HG03521 (cell line): ENCODE results near the gene CCL5.
A peak's percentile ranks its signal among the peaks of the same experiment; 100 is the strongest.
"Not testable (repeated sequence)": the region's sequence is repeated elsewhere in the genome, so short reads cannot be mapped to it uniquely, and the experiment has no call there.

Experiments used
- ATAC-seq: cut with Tn5 transposase; IDR thresholded peaks from one replicate; pipeline ENCODE4 v1.9.1; 2021; ENCODE audit warnings: mild to moderate bottlenecking, moderate library complexity; ENCODE audit not compliant: unreplicated experiment

Gene CCL5

DNA sequence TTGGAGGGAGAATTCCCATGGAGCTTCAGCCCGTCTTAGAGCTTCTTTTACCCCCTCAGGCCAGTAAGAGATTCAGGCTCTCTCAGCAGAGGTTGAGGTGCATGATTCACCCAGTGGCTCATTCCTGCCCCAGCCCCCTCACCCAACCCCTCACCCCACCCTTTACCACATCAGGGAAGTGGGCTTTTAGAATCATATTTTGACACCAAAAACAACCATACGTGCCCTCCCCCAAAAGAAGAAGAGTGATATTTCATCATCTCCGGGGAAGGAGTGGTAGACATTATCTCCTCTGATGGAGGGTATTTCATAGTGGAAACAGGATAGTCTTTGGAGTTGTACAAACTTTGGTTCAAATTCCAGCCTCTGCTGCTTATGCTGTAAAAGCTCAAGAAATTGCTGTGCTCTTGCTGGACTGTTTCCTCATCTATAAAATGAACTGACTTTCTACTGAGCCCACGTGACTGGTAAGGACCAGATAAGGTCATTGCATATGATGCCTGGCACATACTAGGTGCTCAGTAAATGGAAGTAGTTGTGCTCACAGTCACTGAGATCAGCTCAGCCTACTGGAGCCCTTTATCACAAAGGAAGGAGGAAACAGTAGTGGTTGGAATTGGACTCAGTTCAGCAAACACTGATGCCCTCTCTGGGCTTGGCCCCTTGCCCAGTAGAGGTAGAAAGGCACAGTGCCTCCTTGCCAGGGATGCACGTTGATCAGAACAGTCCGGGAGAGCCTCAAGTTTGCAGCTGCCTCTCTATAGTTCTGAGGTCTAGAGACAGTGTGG lies 18.3 kb upstream of the CCL5 start:
- no peak for ATAC-seq

DNA sequence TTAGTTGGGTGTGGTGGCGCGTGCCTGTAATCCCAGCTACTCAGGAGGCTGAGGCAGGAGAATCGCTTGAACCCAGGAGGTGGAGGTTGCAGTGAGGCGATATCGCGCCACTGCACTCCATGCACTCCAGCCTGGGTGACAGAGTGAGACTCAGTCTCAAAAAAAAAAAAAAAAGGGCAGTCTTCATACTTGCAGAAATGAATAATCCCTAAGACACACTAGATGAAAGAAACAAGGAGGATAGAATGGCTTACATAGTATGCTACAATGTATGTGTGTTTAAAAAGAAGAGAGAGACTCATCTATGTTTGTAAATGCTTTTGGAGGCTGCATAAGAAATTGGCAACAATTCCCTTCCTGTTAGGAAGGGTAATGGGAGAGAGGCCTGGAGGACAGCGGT lies 17.6 kb upstream of the CCL5 start:
- ATAC-seq: not testable (repeated sequence)

DNA sequence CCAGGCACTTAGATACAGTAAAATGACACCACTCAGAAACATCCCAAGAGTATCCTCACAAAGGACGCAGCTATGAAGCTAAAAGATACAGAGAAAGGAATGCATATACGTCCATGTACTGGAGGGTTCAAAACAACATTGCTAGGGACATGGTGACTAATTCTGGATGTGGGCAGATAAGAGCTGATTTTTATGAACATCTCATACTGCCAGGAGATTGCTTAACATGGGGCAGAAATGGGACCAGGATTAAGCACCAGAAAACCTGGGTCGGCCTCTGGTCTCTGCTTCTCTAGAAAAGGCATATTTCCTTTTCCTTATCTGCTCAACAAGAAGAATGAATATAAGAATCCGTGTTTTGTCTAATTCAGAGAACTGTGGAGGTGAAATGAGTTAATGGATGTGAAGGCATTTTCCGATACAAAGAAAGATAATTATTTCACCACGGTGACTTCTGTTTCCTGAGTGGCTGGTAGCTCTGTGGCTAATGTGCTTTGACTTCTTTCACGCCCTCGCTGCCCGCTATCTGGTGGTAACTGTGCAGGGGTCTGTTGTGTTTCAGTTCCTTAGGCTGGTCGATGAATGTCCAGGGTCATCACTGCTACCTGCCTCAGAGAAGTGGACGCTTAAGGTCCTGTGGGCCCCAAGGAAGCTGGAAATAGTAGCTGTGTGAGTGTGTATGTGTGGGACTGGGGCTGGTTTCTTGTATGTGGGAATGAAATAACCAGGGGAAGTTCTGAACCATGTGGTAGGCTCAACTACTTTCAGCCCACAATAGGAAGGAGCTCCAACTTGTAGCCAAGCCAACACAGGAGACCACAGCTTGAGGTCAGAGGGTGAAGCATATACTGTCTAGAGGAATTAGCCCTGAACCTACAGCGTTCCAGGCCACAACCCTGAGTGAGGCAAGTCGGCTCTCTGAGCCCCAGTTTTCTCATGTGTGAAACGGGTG lies 15.8 kb upstream of the CCL5 start:
- ATAC-seq: peak; percentile 58

DNA sequence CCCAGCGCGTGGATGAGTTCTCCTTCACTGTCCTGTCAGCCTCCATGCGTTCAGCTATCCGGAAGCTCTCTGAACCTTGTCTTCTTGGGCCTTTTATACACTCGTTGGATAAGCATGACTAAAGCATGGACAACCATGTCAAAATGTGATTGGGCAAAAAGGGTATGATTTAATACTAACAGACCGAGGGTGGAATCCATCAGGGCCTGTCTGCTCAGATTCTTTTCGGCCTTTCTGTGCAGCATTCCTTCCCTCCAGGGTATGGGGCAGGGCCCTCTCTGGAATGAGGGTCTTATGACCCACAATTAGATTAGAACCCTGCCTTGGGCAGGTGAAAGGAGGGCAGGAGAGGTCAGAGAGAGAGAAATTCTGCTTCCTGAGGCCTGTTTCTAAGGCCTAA lies 14.0 kb upstream of the CCL5 start:
- no peak for ATAC-seq

- ATAC-seq: no peak
Observed at GRCh38 chr17:35893751-35894150, 13.6 kb upstream of the CCL5 start.

GRCh38 chr17:35892091-35893035 lies 12.2 kb upstream of the CCL5 start:
- no peak for ATAC-seq

DNA sequence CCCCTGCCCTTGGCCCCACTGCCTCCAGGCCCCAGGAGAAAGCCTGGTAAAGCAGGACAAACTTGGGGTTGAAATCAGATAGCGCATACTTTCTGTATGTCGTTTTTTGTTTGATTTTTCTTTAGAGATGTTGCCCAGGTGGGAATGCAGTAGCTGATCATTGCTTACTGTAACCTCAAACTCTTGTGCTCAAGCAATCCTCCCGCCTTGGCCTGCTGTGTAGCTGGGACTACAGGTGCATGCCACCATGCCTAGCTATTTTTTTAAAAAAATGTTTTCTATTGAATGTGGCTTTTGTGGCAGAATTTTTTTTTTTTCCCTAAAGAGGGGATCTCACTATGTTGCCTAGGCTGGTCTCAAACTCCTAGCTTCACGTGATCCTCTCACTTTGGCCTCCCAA lies 11.1 kb upstream of the CCL5 start:
- no peak for ATAC-seq

- peak; percentile 77 for ATAC-seq
Observed at GRCh38 chr17:35890774-35891155, 10.6 kb upstream of the CCL5 start.

DNA sequence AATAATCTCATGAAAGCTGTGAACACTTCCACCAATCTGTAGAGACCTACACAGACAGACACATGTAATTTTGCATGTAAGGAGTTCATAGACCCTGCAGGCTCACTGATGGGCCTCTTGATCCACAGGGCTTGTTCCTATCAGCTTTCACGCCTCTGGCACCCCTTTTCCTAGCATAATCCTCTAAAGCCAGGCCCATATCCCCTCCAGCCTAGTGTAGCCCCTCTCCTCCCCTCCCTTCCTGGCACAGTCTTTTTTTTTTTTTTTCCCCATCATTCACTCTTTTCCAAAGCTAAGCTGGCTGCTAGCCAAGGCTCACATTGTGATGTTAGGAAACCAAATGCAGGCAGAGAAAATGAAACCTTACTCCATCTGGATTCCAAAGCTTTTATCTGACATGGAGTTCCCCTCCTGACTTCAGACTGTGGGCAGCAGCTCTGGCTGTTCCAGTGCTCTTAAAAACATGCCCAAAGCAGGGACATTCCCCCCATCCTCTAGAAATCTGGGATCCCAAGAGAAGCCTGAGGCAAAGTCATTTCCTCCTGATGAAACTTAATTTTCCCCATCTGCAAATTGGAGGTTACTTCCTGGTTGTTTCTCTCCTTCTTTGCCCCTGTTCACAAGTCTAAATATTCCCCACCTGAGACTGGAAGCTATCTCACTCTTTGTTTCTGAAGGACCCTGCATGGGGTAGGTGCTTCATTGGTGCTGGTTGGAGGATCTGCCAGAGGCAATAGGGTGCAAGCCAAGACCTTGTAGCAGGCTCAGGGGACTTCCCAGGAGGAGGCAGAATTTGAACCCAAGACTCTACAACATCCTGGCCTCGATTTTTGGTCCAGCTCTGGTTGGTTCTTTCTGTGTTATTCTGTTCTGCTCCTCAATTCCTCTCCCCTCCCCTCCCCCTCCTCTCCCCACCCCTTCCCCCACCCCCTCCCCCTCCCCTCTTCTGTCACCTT lies 9.9 kb upstream of the CCL5 start:
- no peak for ATAC-seq

GRCh38 chr17:35889241-35889640 lies 9.1 kb upstream of the CCL5 start:
- no peak for ATAC-seq

GRCh38 chr17:35878361-35878760 lies 1.8 kb downstream of the CCL5 start:
- ATAC-seq: no peak

GRCh38 chr17:35877345-35878029 lies 2.7 kb downstream of the CCL5 start:
- ATAC-seq: no peak

- no peak for ATAC-seq
Observed at GRCh38 chr17:35876534-35876933, 3.6 kb downstream of the CCL5 start.

DNA sequence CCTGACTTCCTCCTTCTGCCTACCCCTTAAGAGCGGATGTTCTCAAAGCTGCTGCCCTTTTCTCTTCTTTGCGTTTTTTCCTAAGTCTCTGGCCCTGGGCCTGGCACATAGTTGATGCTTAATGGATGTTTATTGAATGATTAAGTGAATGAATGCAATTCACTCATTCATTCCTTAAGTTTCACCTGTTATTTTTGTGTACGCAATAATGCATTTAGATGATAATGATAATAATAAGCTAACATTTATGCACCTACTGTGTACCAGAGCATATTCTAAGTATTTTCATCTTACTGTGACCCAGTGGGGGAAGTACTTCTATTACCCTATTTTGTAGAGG lies 4.4 kb downstream of the CCL5 start:
- ATAC-seq: no peak

DNA sequence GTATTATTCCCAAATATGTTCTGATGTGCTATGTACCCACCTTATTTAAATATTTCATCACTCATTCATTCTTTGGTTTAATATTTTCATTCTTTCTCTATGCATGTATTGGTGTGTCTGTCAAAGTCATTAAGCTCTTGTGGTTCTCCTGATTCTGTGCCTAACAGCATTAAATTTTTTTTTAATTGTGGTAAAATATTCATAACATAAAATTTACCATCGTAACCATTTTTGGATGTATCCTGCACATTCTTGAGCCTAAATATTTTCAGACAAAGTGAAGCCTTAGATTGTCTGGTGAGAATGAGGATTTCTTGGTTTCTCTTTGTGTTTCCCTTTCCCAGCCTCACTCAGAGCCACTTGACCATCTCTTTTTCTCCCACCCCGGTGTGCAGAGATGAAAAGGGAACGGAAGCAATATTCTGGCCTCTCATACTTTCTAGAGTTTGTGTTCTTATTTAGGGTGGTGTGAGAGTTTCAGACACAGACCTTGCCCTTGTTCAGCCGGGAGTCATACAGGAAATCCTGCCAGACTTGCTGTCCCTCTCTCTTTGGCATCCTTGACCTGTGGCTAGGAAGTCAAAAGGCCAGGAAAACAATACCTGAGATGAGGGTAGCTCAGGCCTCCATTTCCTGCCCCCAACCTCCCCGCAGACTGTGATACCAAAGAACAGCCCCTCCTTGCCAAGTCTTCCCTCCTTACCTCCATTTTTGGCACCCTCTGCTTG lies 4.9 kb downstream of the CCL5 start:
- ATAC-seq: no peak

GRCh38 chr17:35872196-35872980 lies 7.8 kb downstream of the CCL5 start:
- no peak for ATAC-seq

DNA sequence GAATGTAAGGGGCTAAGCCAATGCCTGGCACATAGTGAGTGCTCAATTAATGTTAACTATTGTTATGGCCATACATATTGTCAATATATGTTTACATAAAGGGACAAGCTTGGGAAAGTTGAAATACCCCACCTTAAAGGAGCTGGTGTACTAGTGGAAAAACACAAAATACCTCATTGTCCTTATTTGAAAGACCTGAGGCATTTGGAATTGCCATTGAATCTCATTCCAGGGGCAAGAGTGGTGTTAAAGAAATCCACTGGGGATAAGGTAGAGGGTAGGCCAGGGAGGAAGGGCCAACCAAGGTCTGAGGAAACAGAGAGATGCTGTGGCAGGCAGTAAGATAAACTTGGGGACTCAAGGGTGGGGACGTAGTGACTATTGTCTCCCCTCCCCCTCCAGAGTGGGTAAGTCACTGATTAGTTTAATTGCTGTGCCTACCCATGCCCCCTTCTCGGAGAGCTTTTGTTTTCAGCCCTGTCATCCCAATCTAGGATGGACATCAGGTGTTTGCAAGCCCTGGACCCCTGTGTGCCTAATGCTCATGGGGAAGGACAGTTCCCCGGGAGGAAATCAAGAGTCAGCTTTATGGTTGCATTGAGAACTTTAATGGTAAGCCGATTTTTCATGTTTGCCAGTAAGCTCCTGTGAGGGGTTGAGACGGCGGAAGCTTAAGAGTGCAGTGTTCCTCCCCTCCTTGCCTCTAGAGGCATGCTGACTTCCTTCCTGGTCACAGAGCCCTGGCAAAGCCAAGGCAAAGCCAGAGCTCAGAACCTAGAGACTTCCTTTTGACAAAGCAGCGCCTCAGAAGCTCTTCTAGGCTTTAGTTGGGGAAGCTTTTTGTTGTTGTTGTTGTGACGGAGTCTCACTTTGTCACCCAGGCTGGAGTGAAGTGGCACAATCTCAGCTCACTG lies 9.0 kb downstream of the CCL5 start:
- no peak for ATAC-seq
